ENCODE measurements around the gene CTDSPL. TPM values are rescaled to one million over a fixed set of nuclear protein-coding genes. Genes with fewer than 3 reads are reported as not detected.
"Not testable (repeated sequence)": the region's sequence is repeated elsewhere in the genome, so short reads cannot be mapped to it uniquely, and the experiment has no call there.

Gene CTDSPL
- polyA plus RNA-seq, 4 donors: 11.6 to 26.4 (median 14.5) TPM

- peak overlapping the region; percentile 94 to 96 (median 94) for H3K27ac ChIP-seq (ENCODE audit: low read depth in 1 of 3, low read length in 2 of 3)
These were observed 125.0 kb downstream of the CTDSPL start for GRCh38 chr3:37986479-37987314.

DNA sequence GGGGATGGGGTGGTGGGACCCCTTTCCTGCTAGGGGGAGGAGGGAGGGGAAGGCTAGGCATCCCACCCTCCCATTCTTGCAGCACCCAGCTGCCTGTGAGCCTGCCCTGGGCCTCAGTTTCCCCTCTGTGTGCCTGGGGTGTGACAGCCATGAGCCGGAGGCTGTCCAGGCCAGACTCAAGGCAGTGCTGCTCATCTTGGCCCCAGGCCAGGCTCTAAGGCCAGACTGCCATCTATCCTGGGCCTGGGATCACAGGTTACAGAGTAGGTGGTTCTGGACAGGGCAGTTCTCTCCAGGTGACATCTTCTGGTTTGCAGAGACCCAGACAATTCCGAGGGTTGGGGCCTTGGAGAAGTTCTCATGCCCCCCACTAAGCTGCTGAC is 125.6 kb downstream of the CTDSPL start:
- Histone ChIP-seq H3K27me3 (ENCODE audit: control insufficient read depth in 3 of 3, insufficient read depth in 3 of 3, low read length in 3 of 3) (no peaks in the 10 kb centered on the region), H3K9me3 (ENCODE audit: control insufficient read depth in 2 of 2, insufficient read depth in 1 of 2, low read depth in 1 of 2, low read length in 1 of 2) (no peaks in the 10 kb centered on the region), H3K4me3 (ENCODE audit: low read depth in 1 of 3, low read length in 3 of 3) (no peak overlapping the region), H3K27ac (ENCODE audit: low read depth in 1 of 3, low read length in 2 of 3) (peak overlapping the region; percentile 94 to 96 (median 94)), H3K4me1 (ENCODE audit: control insufficient read depth in 3 of 3, insufficient read depth in 2 of 3, low read depth in 1 of 3, low read length in 2 of 3) (peaks cover 0 to 58% (median 3%) of the 10 kb centered on the region in 3 donors), H3K36me3 (ENCODE audit: control insufficient read depth in 3 of 3, insufficient read depth in 2 of 3, low read depth in 1 of 3, low read length in 3 of 3) (peaks cover 0 to 30% (median 0%) of the 10 kb centered on the region in 3 donors)
- FAIRE-seq (no peak), DNase-seq (peak in 1 of 2 donors; percentile 71)
- 14 to 61% (median 43%) methylated on average over 2 of the region's 2 CpGs for WGBS, 3 donors

More at GRCh38 chr3:37986479-37987314, 125.0 kb downstream of the CTDSPL start:
- WGBS, 3 donors: 24 to 61% (median 43%) methylated on average over 12 of the region's 12 CpGs
- Histone ChIP-seq H3K4me3 (ENCODE audit: low read depth in 1 of 3, low read length in 3 of 3) (peak overlapping the region in 1 of 3 donors; percentile 16), H3K27me3 (ENCODE audit: control insufficient read depth in 3 of 3, insufficient read depth in 3 of 3, low read length in 3 of 3) (no peaks in the 10 kb centered on the region), H3K9me3 (ENCODE audit: control insufficient read depth in 2 of 2, insufficient read depth in 1 of 2, low read depth in 1 of 2, low read length in 1 of 2) (no peaks in the 10 kb centered on the region), H3K4me1 (ENCODE audit: control insufficient read depth in 3 of 3, insufficient read depth in 2 of 3, low read depth in 1 of 3, low read length in 2 of 3) (peaks cover 0 to 58% (median 3%) of the 10 kb centered on the region in 3 donors), H3K36me3 (ENCODE audit: control insufficient read depth in 3 of 3, insufficient read depth in 2 of 3, low read depth in 1 of 3, low read length in 3 of 3) (peaks cover 0 to 36% (median 0%) of the 10 kb centered on the region in 3 donors)
- DNase-seq: peak; percentile 97 to 100
- FAIRE-seq: no peak

DNA sequence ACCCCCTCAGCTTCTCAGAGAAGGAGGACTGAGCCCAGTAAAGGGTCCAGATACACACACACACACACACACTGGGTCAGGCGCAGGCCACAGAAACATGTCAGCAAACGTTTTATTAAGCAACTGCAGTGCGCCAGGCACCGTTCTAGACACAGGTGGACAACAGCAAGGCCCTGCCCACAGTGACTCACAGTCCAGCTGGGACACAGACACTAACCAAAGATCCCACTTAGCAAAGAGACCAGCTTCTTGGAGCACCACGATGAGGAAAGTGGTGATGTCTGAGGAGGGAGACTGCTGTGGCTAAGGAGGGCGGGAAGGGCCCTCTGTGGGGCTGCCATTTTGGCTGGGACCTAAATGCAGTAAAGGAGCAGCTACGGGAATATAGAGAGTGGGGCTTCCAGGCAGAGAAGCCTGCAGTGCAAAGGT is 126.1 kb downstream of the CTDSPL start:
- Histone ChIP-seq H3K4me3 (ENCODE audit: low read depth in 1 of 3, low read length in 3 of 3) (peak overlapping the region in 2 of 3 donors; percentile 34 to 45), H3K36me3 (ENCODE audit: control insufficient read depth in 3 of 3, insufficient read depth in 2 of 3, low read depth in 1 of 3, low read length in 3 of 3) (peaks cover 0 to 29% (median 0%) of the 10 kb centered on the region in 3 donors), H3K27ac (ENCODE audit: low read depth in 1 of 3, low read length in 2 of 3) (peak overlapping the region; percentile 94 to 96 (median 94)), H3K4me1 (ENCODE audit: control insufficient read depth in 3 of 3, insufficient read depth in 2 of 3, low read depth in 1 of 3, low read length in 2 of 3) (peaks cover 0 to 58% (median 3%) of the 10 kb centered on the region in 3 donors), H3K9me3 (ENCODE audit: control insufficient read depth in 2 of 2, insufficient read depth in 1 of 2, low read depth in 1 of 2, low read length in 1 of 2) (no peaks in the 10 kb centered on the region), H3K27me3 (ENCODE audit: control insufficient read depth in 3 of 3, insufficient read depth in 3 of 3, low read length in 3 of 3) (no peaks in the 10 kb centered on the region)
- FAIRE-seq (no peak), DNase-seq (peak; percentile 79 to 86)
- WGBS, 3 donors: 33 to 63% (median 56%) methylated on average over 7 of the region's 7 CpGs

- 74 to 81% (median 79%) methylated on average over 10 of the region's 10 CpGs for WGBS, 3 donors
- Histone ChIP-seq H3K4me3 (ENCODE audit: low read depth in 1 of 3, low read length in 3 of 3) (peak overlapping the region in 2 of 3 donors; percentile 34 to 45), H3K27ac (ENCODE audit: low read depth in 1 of 3, low read length in 2 of 3) (peak overlapping the region; percentile 94 to 96 (median 94)), H3K4me1 (ENCODE audit: control insufficient read depth in 3 of 3, insufficient read depth in 2 of 3, low read depth in 1 of 3, low read length in 2 of 3) (peaks cover under 1 to 63% (median 3%) of the 10 kb centered on the region in 3 donors), H3K36me3 (ENCODE audit: control insufficient read depth in 3 of 3, insufficient read depth in 2 of 3, low read depth in 1 of 3, low read length in 3 of 3) (peaks cover 0 to 26% (median 0%) of the 10 kb centered on the region in 3 donors)
- H3K27me3 ChIP-seq (ENCODE audit: control insufficient read depth in 3 of 3, insufficient read depth in 3 of 3, low read length in 3 of 3); DNase-seq; FAIRE-seq; H3K9me3 ChIP-seq (ENCODE audit: control insufficient read depth in 2 of 2, insufficient read depth in 1 of 2, low read depth in 1 of 2, low read length in 1 of 2): not testable (repeated sequence)
These were observed 126.7 kb downstream of the CTDSPL start for GRCh38 chr3:37988376-37988775.

DNA sequence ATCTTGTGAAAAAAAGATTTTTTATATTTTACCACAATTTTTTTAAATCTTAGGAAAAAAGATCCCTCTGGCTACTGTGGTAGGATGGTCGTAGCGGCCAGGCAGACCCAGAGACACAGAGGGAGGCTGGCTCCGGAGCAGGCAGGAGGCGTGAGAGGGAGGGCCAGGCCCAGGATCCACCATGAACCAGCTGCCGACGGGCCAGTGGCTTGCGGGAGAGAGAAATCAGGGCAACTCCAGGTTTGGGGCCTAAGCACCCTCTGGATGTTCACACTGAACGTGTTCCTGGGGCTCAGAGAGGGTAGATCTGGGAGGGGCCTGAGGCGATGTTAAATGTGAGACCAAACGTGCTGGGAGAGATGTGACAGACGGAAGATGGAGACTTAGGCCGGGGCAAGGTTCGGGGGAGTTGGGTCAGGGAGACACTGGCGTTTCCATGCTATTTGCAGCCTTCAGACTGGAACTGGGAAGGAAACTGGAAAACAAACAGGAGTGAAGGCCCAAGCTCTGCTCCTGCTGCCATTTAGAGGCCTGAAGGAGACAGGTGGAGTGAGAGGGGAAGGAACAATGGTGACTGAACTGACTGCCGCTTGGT is 127.3 kb downstream of the CTDSPL start:
- Histone ChIP-seq H3K4me1 (ENCODE audit: control insufficient read depth in 3 of 3, insufficient read depth in 2 of 3, low read depth in 1 of 3, low read length in 2 of 3) (peaks cover 3 to 70% (median 3%) of the 10 kb centered on the region in 3 donors), H3K27me3 (ENCODE audit: control insufficient read depth in 3 of 3, insufficient read depth in 3 of 3, low read length in 3 of 3) (no peaks in the 10 kb centered on the region), H3K9me3 (ENCODE audit: control insufficient read depth in 2 of 2, insufficient read depth in 1 of 2, low read depth in 1 of 2, low read length in 1 of 2) (no peaks in the 10 kb centered on the region), H3K27ac (ENCODE audit: low read depth in 1 of 3, low read length in 2 of 3) (peak overlapping the region in 2 of 3 donors; percentile 33 to 96), H3K36me3 (ENCODE audit: control insufficient read depth in 3 of 3, insufficient read depth in 2 of 3, low read depth in 1 of 3, low read length in 3 of 3) (peaks cover 0 to 31% (median 0%) of the 10 kb centered on the region in 3 donors), H3K4me3 (ENCODE audit: low read depth in 1 of 3, low read length in 3 of 3) (peak overlapping the region in 2 of 3 donors; percentile 6 to 68)
- WGBS, 3 donors: 74 to 84% (median 80%) methylated on average over 15 of the region's 15 CpGs
- FAIRE-seq: no peak
- peak in 1 of 2 donors; percentile 30 for DNase-seq

GRCh38 chr3:37989821-37990480 is 128.3 kb downstream of the CTDSPL start:
- no peaks in the 10 kb centered on the region for H3K27me3 ChIP-seq (ENCODE audit: control insufficient read depth in 3 of 3, insufficient read depth in 3 of 3, low read length in 3 of 3)

GRCh38 chr3:37990527-37990926 is 128.8 kb downstream of the CTDSPL start, which contains the start of gene VILL:
Gene VILL (plus strand): TSS chr3:37990786. CDS start chr3:37993673, 2,887 bp downstream.
- H3K27ac ChIP-seq (ENCODE audit: low read depth in 1 of 3, low read length in 2 of 3): peak within 1 kb of the TSS; percentile 96 to 97 (median 97)
- H3K9me3 ChIP-seq (ENCODE audit: control insufficient read depth in 2 of 2, insufficient read depth in 1 of 2, low read depth in 1 of 2, low read length in 1 of 2): no peaks in the 10 kb centered on the region
- peaks cover 3 to 68% (median 5%) of the 10 kb centered on the region in 3 donors for H3K4me1 ChIP-seq (ENCODE audit: control insufficient read depth in 3 of 3, insufficient read depth in 2 of 3, low read depth in 1 of 3, low read length in 2 of 3)
- H3K36me3 ChIP-seq (ENCODE audit: control insufficient read depth in 3 of 3, insufficient read depth in 2 of 3, low read depth in 1 of 3, low read length in 3 of 3): peaks cover 0 to 28% (median 3%) of the 10 kb centered on the region in 3 donors
- DNase-seq: peak; percentile 72 to 95
- H3K27me3 ChIP-seq (ENCODE audit: control insufficient read depth in 3 of 3, insufficient read depth in 3 of 3, low read length in 3 of 3): no peaks in the 10 kb centered on the region
- 15 to 64% (median 21%) methylated on average over 10 of the region's 10 CpGs for WGBS, 3 donors
- no peak for FAIRE-seq
- H3K4me3 ChIP-seq (ENCODE audit: low read depth in 1 of 3, low read length in 3 of 3): peak within 1 kb of the TSS; percentile 8 to 68 (median 61)

More at GRCh38 chr3:37989821-37990480, 128.3 kb downstream of the CTDSPL start:
- DNase-seq (no peak), FAIRE-seq (no peak)
- Histone ChIP-seq H3K4me3 (ENCODE audit: low read depth in 1 of 3, low read length in 3 of 3) (peak overlapping the region in 2 of 3 donors; percentile 61 to 68), H3K4me1 (ENCODE audit: control insufficient read depth in 3 of 3, insufficient read depth in 2 of 3, low read depth in 1 of 3, low read length in 2 of 3) (peaks cover 3 to 68% (median 3%) of the 10 kb centered on the region in 3 donors), H3K36me3 (ENCODE audit: control insufficient read depth in 3 of 3, insufficient read depth in 2 of 3, low read depth in 1 of 3, low read length in 3 of 3) (peaks cover 0 to 26% (median 0%) of the 10 kb centered on the region in 3 donors), H3K9me3 (ENCODE audit: control insufficient read depth in 2 of 2, insufficient read depth in 1 of 2, low read depth in 1 of 2, low read length in 1 of 2) (no peaks in the 10 kb centered on the region), H3K27ac (ENCODE audit: low read depth in 1 of 3, low read length in 2 of 3) (peak overlapping the region; percentile 96 to 97 (median 97))
- WGBS, 3 donors: 76 to 79% (median 77%) methylated on average over 7 of the region's 7 CpGs

Data from small intestine (tissue), 7 donors.